ENCODE data around the gene PTGER3.

PTGER3 gene

GRCh38 chr1:71026093-71026492, 21.5 kb downstream of the PTGER3 start:
- no peak for FAIRE-seq
- no peak for TF ChIP-seq TAF1 (IDR thresholded peaks at IDR 0.05; ENCODE audit: low read depth, low read length)
- no peak for TF ChIP-seq SPI1 (IDR thresholded peaks at IDR 0.05; ENCODE audit: low read depth, low read length)
- TF ChIP-seq PAX5 (IDR thresholded peaks at IDR 0.05; ENCODE audit: insufficient read depth, low read length, severe bottlenecking) = no peak
- no peak for TF ChIP-seq POLR2A (IDR thresholded peaks at IDR 0.05; ENCODE audit: low read depth, low read length)
- no peak for TF ChIP-seq POLR2AphosphoS5 (IDR thresholded peaks at IDR 0.05; ENCODE audit: low read depth, low read length)
- no peak for TF ChIP-seq POU2F2 (IDR thresholded peaks at IDR 0.05; ENCODE audit: low read depth, low read length)
- DNase-seq (ENCODE audit: insufficient read length, low spot score) = no peak

DNA sequence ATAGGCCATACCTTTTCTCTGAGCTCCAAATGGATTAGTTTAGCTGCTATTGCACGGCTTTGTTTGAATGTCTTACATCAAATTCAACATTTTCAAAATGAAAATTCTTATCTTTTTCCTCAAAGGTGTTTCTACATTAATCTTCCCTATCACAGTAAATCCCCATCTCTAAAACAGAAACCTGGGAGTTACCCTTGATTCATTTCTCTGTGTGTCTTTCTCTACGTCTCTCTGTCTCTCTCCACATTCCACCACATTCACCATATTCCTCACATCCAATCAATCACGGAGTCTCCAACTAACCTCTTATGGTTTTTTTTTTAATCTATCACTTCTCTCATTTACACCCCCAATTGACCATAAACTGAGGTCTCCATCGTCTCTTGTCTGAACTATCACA, 24.1 kb downstream of the PTGER3 start:
- no peak for FAIRE-seq
- no peak for DNase-seq (ENCODE audit: insufficient read length, low spot score)
- TF ChIP-seq POU2F2 (IDR thresholded peaks at IDR 0.05; ENCODE audit: low read depth, low read length) = no peak
- TF ChIP-seq SPI1 (IDR thresholded peaks at IDR 0.05; ENCODE audit: low read depth, low read length) = no peak
- no peak for TF ChIP-seq POLR2A (IDR thresholded peaks at IDR 0.05; ENCODE audit: low read depth, low read length)
- TF ChIP-seq PAX5 (IDR thresholded peaks at IDR 0.05; ENCODE audit: insufficient read depth, low read length, severe bottlenecking) = no peak
- no peak for TF ChIP-seq TAF1 (IDR thresholded peaks at IDR 0.05; ENCODE audit: low read depth, low read length)
- TF ChIP-seq POLR2AphosphoS5 (IDR thresholded peaks at IDR 0.05; ENCODE audit: low read depth, low read length) = no peak

DNA sequence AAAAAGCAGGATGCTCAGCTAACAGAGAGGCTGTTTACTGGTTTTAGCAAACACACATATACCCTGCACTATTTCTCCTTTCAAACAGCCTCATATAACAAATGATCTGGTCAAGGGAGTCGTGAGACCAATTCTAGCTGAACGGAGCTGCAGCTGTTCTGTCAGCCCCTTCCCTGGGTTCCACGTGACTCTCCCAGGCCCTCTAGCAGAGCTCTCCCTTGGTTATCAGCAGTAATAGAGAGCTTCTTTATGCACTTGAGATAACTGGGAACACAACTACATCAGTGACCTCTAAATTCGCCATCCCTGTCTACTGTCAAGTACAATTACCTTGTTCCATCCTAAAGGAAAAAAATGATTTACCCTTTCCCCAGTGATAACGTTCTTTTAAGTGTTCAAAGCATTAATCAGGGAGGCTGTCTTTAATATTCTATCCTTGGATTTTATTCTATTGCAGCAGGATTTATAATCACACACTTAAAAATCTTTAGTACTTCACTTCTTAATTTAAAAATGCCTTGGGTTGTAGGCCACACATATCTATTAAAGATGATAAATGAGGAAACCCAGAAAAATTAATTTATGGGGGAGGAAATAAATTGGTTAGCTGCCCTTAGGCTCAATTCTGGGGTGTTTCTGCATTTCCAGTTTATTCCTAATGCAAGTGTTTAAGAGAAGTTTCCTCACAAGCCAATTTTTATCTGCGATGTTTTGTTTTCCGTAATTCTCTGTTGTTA, 28.2 kb downstream of the PTGER3 start:
- no peak for DNase-seq (ENCODE audit: insufficient read length, low spot score)
- FAIRE-seq = no peak
- TF ChIP-seq POLR2AphosphoS5 (IDR thresholded peaks at IDR 0.05; ENCODE audit: low read depth, low read length) = no peak
- TF ChIP-seq TAF1 (IDR thresholded peaks at IDR 0.05; ENCODE audit: low read depth, low read length) = no peak
- TF ChIP-seq SPI1 (IDR thresholded peaks at IDR 0.05; ENCODE audit: low read depth, low read length) = no peak
- TF ChIP-seq POLR2A (IDR thresholded peaks at IDR 0.05; ENCODE audit: low read depth, low read length) = no peak
- TF ChIP-seq POU2F2 (IDR thresholded peaks at IDR 0.05; ENCODE audit: low read depth, low read length) = no peak
- no peak for TF ChIP-seq PAX5 (IDR thresholded peaks at IDR 0.05; ENCODE audit: insufficient read depth, low read length, severe bottlenecking)

DNA sequence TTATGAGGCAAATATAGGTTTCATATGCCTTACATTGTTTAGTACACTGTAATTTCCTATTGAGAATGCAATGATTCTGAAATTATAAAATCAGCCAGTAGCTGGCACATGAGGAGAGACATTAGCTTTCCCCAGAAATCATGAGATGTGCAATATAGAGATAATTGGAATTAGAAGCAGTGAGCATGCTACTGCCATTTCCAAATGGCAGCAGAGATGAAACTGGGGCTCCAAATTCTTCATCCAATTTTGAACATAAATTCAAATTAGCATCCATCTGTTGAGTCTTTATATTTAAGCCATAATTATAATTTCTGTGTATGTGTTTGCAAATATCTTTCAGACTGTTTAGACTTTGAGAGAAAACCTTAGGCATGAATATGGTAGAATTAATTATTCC, 28.8 kb downstream of the PTGER3 start:
- no peak for DNase-seq (ENCODE audit: insufficient read length, low spot score)
- TF ChIP-seq TAF1 (IDR thresholded peaks at IDR 0.05; ENCODE audit: low read depth, low read length) (no peak), POLR2AphosphoS5 (IDR thresholded peaks at IDR 0.05; ENCODE audit: low read depth, low read length) (no peak)
- no peak for FAIRE-seq

GRCh38 chr1:71015745-71016144, 31.9 kb downstream of the PTGER3 start:
- no peak for TF ChIP-seq POLR2AphosphoS5 (IDR thresholded peaks at IDR 0.05; ENCODE audit: low read depth, low read length)
- no peak for TF ChIP-seq POU2F2 (IDR thresholded peaks at IDR 0.05; ENCODE audit: low read depth, low read length)
- no peak for TF ChIP-seq PAX5 (IDR thresholded peaks at IDR 0.05; ENCODE audit: insufficient read depth, low read length, severe bottlenecking)
- TF ChIP-seq POLR2A (IDR thresholded peaks at IDR 0.05; ENCODE audit: low read depth, low read length) = no peak
- no peak for TF ChIP-seq SPI1 (IDR thresholded peaks at IDR 0.05; ENCODE audit: low read depth, low read length)
- TF ChIP-seq TAF1 (IDR thresholded peaks at IDR 0.05; ENCODE audit: low read depth, low read length) = no peak
- no peak for DNase-seq (ENCODE audit: insufficient read length, low spot score)
- FAIRE-seq = no peak

- TF ChIP-seq POLR2AphosphoS5 (IDR thresholded peaks at IDR 0.05; ENCODE audit: low read depth, low read length) = no peak
- TF ChIP-seq PAX5 (IDR thresholded peaks at IDR 0.05; ENCODE audit: insufficient read depth, low read length, severe bottlenecking) = no peak
- no peak for TF ChIP-seq POU2F2 (IDR thresholded peaks at IDR 0.05; ENCODE audit: low read depth, low read length)
- TF ChIP-seq TAF1 (IDR thresholded peaks at IDR 0.05; ENCODE audit: low read depth, low read length) = no peak
- DNase-seq (ENCODE audit: insufficient read length, low spot score) (no peak), FAIRE-seq (no peak)
These were observed 33.4 kb downstream of the PTGER3 start for GRCh38 chr1:71014178-71014579.

GRCh38 chr1:71002709-71003475, 44.7 kb downstream of the PTGER3 start:
- no peak for FAIRE-seq
- DNase-seq (ENCODE audit: insufficient read length, low spot score) = no peak
- TF ChIP-seq POU2F2 (IDR thresholded peaks at IDR 0.05; ENCODE audit: low read depth, low read length) (no peak), PAX5 (IDR thresholded peaks at IDR 0.05; ENCODE audit: insufficient read depth, low read length, severe bottlenecking) (no peak), SPI1 (IDR thresholded peaks at IDR 0.05; ENCODE audit: low read depth, low read length) (no peak), POLR2A (IDR thresholded peaks at IDR 0.05; ENCODE audit: low read depth, low read length) (no peak), TAF1 (IDR thresholded peaks at IDR 0.05; ENCODE audit: low read depth, low read length) (no peak), POLR2AphosphoS5 (IDR thresholded peaks at IDR 0.05; ENCODE audit: low read depth, low read length) (no peak)

GRCh38 chr1:71001624-71002023, 46.0 kb downstream of the PTGER3 start:
- no peak for FAIRE-seq
- no peak for DNase-seq (ENCODE audit: insufficient read length, low spot score)
- TF ChIP-seq POU2F2 (IDR thresholded peaks at IDR 0.05; ENCODE audit: low read depth, low read length) (no peak), POLR2AphosphoS5 (IDR thresholded peaks at IDR 0.05; ENCODE audit: low read depth, low read length) (no peak)

- FAIRE-seq (no peak), DNase-seq (ENCODE audit: insufficient read length, low spot score) (no peak)
- no peak for TF ChIP-seq POU2F2 (IDR thresholded peaks at IDR 0.05; ENCODE audit: low read depth, low read length)
- TF ChIP-seq TAF1 (IDR thresholded peaks at IDR 0.05; ENCODE audit: low read depth, low read length) = no peak
- TF ChIP-seq SPI1 (IDR thresholded peaks at IDR 0.05; ENCODE audit: low read depth, low read length) = no peak
- TF ChIP-seq POLR2A (IDR thresholded peaks at IDR 0.05; ENCODE audit: low read depth, low read length) = no peak
- no peak for TF ChIP-seq PAX5 (IDR thresholded peaks at IDR 0.05; ENCODE audit: insufficient read depth, low read length, severe bottlenecking)
- no peak for TF ChIP-seq POLR2AphosphoS5 (IDR thresholded peaks at IDR 0.05; ENCODE audit: low read depth, low read length)
These were observed 49.8 kb downstream of the PTGER3 start for GRCh38 chr1:70997793-70998192.

Data from GM12891 (cell line).